ENCODE data around the gene EIF5A. TPM values are rescaled to one million over a fixed set of nuclear protein-coding genes. Genes with fewer than 3 reads are reported as not detected.
A peak's percentile ranks its signal among the peaks of the same experiment; 100 is the strongest.

EIF5A gene
- total RNA-seq, 2 experiments from 2014 or later, result 774 to 776 TPM

DNA sequence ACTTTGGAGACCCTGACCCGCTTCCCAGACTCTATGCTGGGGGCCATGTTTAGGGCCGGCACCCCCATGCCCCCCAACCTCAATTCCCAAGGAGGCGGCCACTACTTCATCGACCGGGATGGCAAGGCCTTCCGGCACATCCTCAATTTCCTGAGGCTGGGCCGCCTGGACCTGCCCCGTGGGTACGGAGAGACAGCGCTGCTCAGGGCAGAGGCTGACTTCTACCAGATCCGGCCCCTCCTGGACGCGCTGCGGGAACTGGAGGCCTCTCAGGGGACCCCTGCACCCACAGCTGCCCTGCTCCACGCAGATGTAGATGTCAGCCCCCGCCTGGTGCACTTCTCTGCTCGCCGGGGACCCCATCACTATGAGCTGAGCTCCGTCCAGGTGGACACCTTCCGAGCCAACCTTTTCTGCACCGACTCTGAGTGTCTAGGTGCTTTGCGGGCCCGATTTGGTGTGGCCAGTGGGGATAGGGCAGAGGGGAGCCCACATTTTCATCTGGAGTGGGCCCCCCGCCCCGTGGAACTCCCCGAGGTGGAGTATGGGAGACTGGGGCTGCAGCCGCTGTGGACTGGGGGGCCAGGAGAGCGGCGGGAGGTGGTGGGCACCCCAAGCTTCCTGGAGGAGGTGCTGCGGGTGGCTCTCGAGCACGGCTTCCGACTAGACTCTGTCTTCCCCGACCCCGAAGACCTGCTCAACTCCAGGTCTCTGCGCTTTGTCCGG is 45.6 kb downstream of the EIF5A start:
- Mint-ChIP-seq H3K4me1 (ENCODE audit: low read depth) (peaks cover 39% of the 10 kb centered on the region), H3K36me3 (peaks cover 19% of the 10 kb centered on the region), H3K9me3 (no peaks in the 10 kb centered on the region), H3K27ac (peak overlapping the region; percentile 65), H3K4me3 (peak overlapping the region; percentile 74), H3K27me3 (no peaks in the 10 kb centered on the region)
- ChIA-PET CTCF (interaction anchor here (0.8 to 4.0 kb wide), 4 partner anchors 9 to 231 kb away, joined by 3 to 71 read pairs (median 4); partner anchors contain the start of genes MPDU1 and TMEM102), POLR2A (interaction anchor here (1.2 kb wide), 1 partner anchor 51 kb away, joined by 3 read pairs; the partner anchor contains the start of gene TMEM256)
- DNase-seq, result no peak
- intact Hi-C loops (cut with micrococcal nuclease), result loop anchor here (1.0 to 5.0 kb wide), 3 partner anchors 73 to 129 kb away; partner anchors contain the start of genes POLR2A and SLC35G6

DNA sequence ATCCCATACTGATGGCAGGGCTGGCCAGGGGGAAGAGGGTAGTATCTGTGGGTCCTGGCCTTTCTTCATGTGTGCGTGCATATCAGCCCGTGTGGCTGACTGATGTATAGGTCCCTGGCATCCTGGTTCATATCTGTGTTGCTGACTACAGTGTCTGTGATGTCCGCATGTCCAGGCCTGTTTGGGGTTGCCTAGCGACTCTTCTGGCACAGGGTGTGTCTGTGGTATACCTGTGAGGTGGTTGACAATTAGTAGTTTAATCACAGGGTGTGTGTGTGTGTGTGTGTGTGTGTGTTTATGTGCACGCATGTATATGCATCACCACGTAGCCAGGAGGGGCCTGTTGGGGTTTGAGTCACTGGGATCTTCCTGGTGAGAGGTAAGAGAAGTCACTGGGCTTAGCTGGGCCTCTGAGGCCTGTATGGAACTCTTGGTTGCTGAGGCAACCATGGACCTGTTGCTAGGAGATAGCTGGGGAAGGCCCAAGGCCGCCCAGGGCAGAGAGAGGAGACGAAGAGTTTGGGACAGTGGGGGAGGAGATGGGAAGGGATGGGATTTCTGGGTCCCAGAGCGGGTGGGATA is 46.9 kb downstream of the EIF5A start:
- H3K9me3 Mint-ChIP-seq, result no peaks in the 10 kb centered on the region
- ChIA-PET POLR2A (interaction anchor here (1.0 to 2.1 kb wide), 3 partner anchors 18 to 83 kb away, joined by 3 to 7 read pairs (median 3); partner anchors contain the start of genes ACAP1 and TMEM256), CTCF (interaction anchor here (0.8 to 4.0 kb wide), 7 partner anchors 8 to 160 kb away, joined by 3 to 71 read pairs (median 3); partner anchors contain the start of gene TMEM102)
- no peaks in the 10 kb centered on the region for H3K27me3 Mint-ChIP-seq
- peaks cover 39% of the 10 kb centered on the region for H3K4me1 Mint-ChIP-seq (ENCODE audit: low read depth)
- DNase-seq, result peak; percentile 70
- H3K27ac Mint-ChIP-seq, result no peak overlapping the region
- H3K4me3 Mint-ChIP-seq, result no peak overlapping the region
- intact Hi-C loops (cut with micrococcal nuclease), result loop anchor here (5.0 kb wide), 2 partner anchors 103 to 128 kb away; partner anchors contain the start of genes POLR2A and SLC35G6
- peaks cover 19% of the 10 kb centered on the region for H3K36me3 Mint-ChIP-seq

DNA sequence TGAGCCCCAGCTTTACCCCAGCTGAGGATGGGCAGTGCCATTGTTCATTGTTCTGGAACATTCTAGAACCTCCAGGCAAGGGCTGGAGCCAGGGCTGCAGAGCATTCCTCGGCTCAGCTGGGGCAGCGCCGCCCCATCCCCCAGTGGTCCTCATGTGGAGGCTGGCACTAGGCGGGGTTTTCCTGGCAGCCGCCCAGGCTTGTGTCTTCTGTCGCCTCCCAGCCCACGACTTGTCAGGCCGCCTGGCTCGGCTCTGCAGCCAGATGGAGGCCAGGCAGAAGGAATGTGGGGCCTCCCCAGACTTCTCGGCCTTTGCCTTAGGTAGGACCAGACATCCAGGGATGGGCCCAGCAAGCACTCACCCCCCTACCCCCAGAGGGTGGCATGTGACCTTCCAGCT is 47.6 kb downstream of the EIF5A start, which contains the start of gene TMEM95:
TSS of gene TMEM95 (plus strand) at position 104 of the 400 bp plus-strand sequence. CDS start at position 153, 49 bp downstream.
- no peak for DNase-seq
- Mint-ChIP-seq H3K36me3 (peaks cover 14% of the 10 kb centered on the region), H3K4me1 (ENCODE audit: low read depth) (peaks cover 34% of the 10 kb centered on the region), H3K4me3 (no peak within 1 kb of the TSS), H3K27me3 (no peaks in the 10 kb centered on the region), H3K9me3 (no peaks in the 10 kb centered on the region), H3K27ac (no peak within 1 kb of the TSS)
- ChIA-PET POLR2A (interaction anchor here (0.7 to 2.1 kb wide), 4 partner anchors 18 to 206 kb away, joined by 3 to 7 read pairs (median 4); partner anchors contain the start of gene ACAP1), CTCF (interaction anchor here (0.8 to 4.0 kb wide), 29 partner anchors 10 to 333 kb away, joined by 3 to 71 read pairs (median 5); partner anchors contain the start of genes ACAP1, GPS2, NEURL4 and PLSCR3)
- intact Hi-C loops (cut with micrococcal nuclease), result no loop called here

DNA sequence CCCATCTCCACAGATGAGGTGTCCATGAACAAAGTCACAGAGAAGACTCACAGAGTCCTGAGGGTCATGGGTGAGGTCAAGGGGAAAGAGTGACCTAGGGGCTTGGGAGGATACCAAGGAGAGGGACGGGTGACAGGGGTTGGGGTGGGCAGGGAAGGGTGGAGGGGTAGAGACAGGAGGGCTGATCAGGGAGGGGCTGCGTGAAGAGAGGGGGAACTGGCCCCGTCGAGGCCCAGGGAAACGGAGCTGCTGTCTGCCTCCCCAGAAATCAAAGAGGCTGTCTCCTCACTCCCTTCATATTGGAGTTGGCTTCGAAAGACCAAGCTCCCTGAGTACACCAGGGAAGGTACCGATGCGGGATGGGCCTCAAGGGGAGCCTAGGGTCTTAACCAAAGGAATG is 48.1 kb downstream of the EIF5A start:
- no peaks in the 10 kb centered on the region for H3K9me3 Mint-ChIP-seq
- H3K4me3 Mint-ChIP-seq, result no peak overlapping the region
- H3K27me3 Mint-ChIP-seq, result no peaks in the 10 kb centered on the region
- POLR2A ChIA-PET, result interaction anchor here (0.7 to 2.1 kb wide), 5 partner anchors 18 to 331 kb away, joined by 3 to 7 read pairs (median 4); partner anchors contain the start of genes ACAP1 and TP53
- peaks cover 11% of the 10 kb centered on the region for H3K36me3 Mint-ChIP-seq
- intact Hi-C loops (cut with micrococcal nuclease), result no loop called here
- CTCF ChIA-PET, result interaction anchor here (0.6 to 4.0 kb wide), 56 partner anchors 9 to 333 kb away, joined by 3 to 71 read pairs (median 4); partner anchors contain the start of genes ACAP1, FGF11, GPS2 and MPDU1
- H3K4me1 Mint-ChIP-seq (ENCODE audit: low read depth), result peaks cover 29% of the 10 kb centered on the region
- DNase-seq, result no peak
- no peak overlapping the region for H3K27ac Mint-ChIP-seq

DNA sequence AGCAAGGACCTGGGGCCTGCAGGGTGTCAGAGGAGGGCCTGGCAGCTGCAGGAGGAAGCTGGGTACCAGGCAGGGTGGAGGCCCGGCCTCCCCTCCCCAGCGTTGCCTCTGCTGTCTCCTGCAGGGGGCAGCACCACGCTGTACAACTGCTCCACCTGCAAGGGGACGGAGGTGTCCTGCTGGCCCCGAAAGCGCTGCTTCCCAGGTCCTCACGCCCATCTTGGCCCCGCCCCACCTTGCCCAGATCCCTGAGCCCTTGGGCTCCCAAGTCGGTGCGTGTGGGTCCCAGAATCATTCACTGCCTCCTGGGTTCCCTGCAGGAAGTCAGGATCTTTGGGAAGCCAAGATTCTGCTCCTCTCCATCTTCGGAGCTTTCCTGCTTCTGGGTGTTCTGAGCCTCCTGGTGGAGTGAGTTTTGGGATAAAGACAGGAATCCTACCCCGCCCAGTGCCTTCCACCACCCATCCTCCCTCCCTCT is 48.7 kb downstream of the EIF5A start:
- Mint-ChIP-seq H3K27me3 (no peaks in the 10 kb centered on the region), H3K4me3 (no peak overlapping the region), H3K4me1 (ENCODE audit: low read depth) (peaks cover 24% of the 10 kb centered on the region), H3K9me3 (no peaks in the 10 kb centered on the region), H3K27ac (no peak overlapping the region), H3K36me3 (peaks cover 8% of the 10 kb centered on the region)
- ChIA-PET CTCF (interaction anchor here (0.6 to 4.0 kb wide), 58 partner anchors 10 to 332 kb away, joined by 3 to 71 read pairs (median 4); partner anchors contain the start of genes ACAP1, CHRNB1, FGF11 and GPS2), POLR2A (interaction anchor here (0.7 to 1.1 kb wide), 4 partner anchors 19 to 331 kb away, joined by 3 to 4 read pairs (median 4); partner anchors contain the start of gene TP53)
- peak; percentile 92 for DNase-seq
- intact Hi-C loops (cut with micrococcal nuclease), result loop anchor here (2.0 kb wide), 2 partner anchors 79 to 205 kb away; partner anchors contain the start of genes SENP3 and TMEM102

DNA sequence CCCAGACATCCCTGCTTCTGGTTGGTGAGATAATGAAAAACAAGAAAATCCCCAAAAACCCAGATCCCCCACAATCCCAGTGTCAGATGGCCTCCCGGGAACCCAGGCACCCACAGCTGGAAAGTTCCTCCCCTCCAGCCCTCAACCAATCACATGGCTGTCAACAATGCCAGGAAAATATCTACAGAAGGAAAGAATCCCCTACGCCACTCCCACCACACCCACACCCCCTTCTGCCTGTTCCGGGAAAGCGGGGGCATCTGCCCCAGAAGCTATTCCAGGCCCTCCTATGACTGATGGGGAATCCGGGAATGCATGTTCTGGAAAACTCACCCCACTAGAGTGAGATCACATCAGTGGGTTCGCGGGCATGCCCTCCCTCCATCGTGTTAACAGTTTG is 49.3 kb downstream of the EIF5A start:
- Mint-ChIP-seq H3K27ac (no peak overlapping the region), H3K9me3 (no peaks in the 10 kb centered on the region), H3K27me3 (no peaks in the 10 kb centered on the region), H3K4me1 (ENCODE audit: low read depth) (peaks cover 21% of the 10 kb centered on the region), H3K36me3 (peaks cover 5% of the 10 kb centered on the region), H3K4me3 (no peak overlapping the region)
- no peak for DNase-seq
- POLR2A ChIA-PET, result no interaction called here
- CTCF ChIA-PET, result interaction anchor here (1.0 to 4.0 kb wide), 19 partner anchors 11 to 238 kb away, joined by 3 to 71 read pairs (median 7); partner anchors contain the start of genes ACAP1, CHRNB1, FGF11 and NEURL4
- intact Hi-C loops (cut with micrococcal nuclease), result loop anchor here (2.0 kb wide), 2 partner anchors 78 to 204 kb away; partner anchors contain the start of genes SENP3 and TMEM102

DNA sequence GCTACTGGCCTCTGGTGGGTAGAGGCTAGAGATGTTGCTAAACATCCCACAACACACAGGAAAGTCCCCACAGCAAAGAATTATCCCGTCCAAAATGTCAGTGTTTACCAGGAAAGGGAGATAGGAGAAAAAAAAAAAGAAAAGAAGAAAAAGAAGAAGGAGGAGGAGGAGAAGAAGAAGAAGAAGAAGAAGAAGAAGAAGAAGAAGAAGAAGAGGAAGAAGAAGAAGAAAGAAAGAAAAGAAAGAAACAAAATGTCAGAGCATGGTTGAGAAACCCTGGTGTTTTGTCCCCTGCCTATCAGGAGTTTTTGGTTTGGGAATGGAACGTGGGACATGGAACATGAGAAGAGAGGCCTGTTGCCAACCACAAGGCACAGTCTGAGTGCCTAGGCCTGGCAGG is 50.0 kb downstream of the EIF5A start:
- Mint-ChIP-seq H3K4me3 (no peak overlapping the region), H3K36me3 (peaks cover 4% of the 10 kb centered on the region), H3K9me3 (no peaks in the 10 kb centered on the region), H3K4me1 (ENCODE audit: low read depth) (peaks cover 19% of the 10 kb centered on the region), H3K27ac (no peak overlapping the region), H3K27me3 (no peaks in the 10 kb centered on the region)
- no peak for DNase-seq
- intact Hi-C loops (cut with micrococcal nuclease), result loop anchor here (2.0 kb wide), 2 partner anchors 77 to 203 kb away; partner anchors contain the start of genes SENP3 and TMEM102
- ChIA-PET CTCF (interaction anchor here (0.7 to 3.6 kb wide), 4 partner anchors 56 to 157 kb away, joined by 3 to 19 read pairs (median 4); partner anchors contain the start of genes ELP5 and SPEM2), POLR2A (no interaction called here)

DNA sequence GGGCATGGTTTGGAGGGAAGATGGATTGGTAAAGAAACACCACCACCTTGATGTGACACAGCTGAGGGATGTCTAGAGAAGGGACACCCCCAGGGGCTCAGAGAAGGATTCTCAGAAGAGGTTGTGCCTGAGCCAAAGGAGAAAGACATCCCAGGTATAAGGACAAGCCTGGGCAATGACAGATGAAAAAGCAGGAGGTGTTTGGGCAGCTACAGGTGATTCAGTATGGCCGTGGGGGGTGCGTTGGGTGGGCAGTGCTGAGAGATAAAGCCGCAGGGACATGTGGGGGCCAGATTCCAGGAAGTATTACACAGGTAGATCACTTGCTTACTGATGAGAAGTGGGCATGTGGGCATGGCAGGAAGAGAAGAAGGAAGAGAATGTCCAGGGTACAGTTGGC is 54.5 kb downstream of the EIF5A start:
- no peaks in the 10 kb centered on the region for H3K36me3 Mint-ChIP-seq
- intact Hi-C loops (cut with micrococcal nuclease), result no loop called here
- H3K27me3 Mint-ChIP-seq, result no peaks in the 10 kb centered on the region
- no peak overlapping the region for H3K4me3 Mint-ChIP-seq
- no peak overlapping the region for H3K27ac Mint-ChIP-seq
- H3K4me1 Mint-ChIP-seq (ENCODE audit: low read depth), result no peaks in the 10 kb centered on the region
- no peak for DNase-seq
- H3K9me3 Mint-ChIP-seq, result no peaks in the 10 kb centered on the region
- ChIA-PET POLR2A (no interaction called here), CTCF (interaction anchor here (0.6 to 1.4 kb wide), 4 partner anchors 8 to 161 kb away, joined by 3 read pairs; no protein-coding TSS in a partner anchor)

Other genes with a start within 250 kb of the EIF5A start
- not detected for gene CLEC10A, start 227.4 kb upstream of the EIF5A start, total RNA-seq
- not detected for gene ASGR2, start 192.8 kb upstream of the EIF5A start, total RNA-seq
- gene ASGR1, start 128.3 kb upstream of the EIF5A start, total RNA-seq, result 1 to 10 TPM in 1 of 2 experiments, under 1 TPM in 1; 0.76 to 1.2 TPM
- gene DLG4, start 87.8 kb upstream of the EIF5A start, total RNA-seq, result 1 to 10 TPM; 7.9 to 8.4 TPM
- 100 to 1,000 TPM; 332 to 340 TPM for gene ACADVL, start 87.7 kb upstream of the EIF5A start, total RNA-seq
- gene DVL2, start 73.1 kb upstream of the EIF5A start, total RNA-seq, result 10 to 100 TPM; 44.7 to 48.2 TPM
- gene PHF23, start 68.2 kb upstream of the EIF5A start, total RNA-seq, result 10 to 100 TPM; 24.0 to 28.7 TPM
- 100 to 1,000 TPM; 188 to 199 TPM for gene GABARAP, start 65.2 kb upstream of the EIF5A start, total RNA-seq
- gene CTDNEP1, start 55.9 kb upstream of the EIF5A start, total RNA-seq, result 100 to 1,000 TPM; 155 to 164 TPM
- 10 to 100 TPM; 49.6 to 52.4 TPM for gene ELP5, start 55.4 kb upstream of the EIF5A start, total RNA-seq
- gene CLDN7, start 45.1 kb upstream of the EIF5A start, total RNA-seq, result 1 to 10 TPM; 1.5 to 1.6 TPM
- under 1 TPM; 0.15 to 0.19 TPM for gene SLC2A4, start 25.9 kb upstream of the EIF5A start, total RNA-seq
- under 1 TPM; 0.70 to 0.83 TPM for gene YBX2, start 13.0 kb upstream of the EIF5A start, total RNA-seq
- 10 to 100 TPM; 34.9 to 38.7 TPM for gene GPS2, start 7.7 kb downstream of the EIF5A start, total RNA-seq
- 10 to 100 TPM; 26.9 to 29.3 TPM for gene NEURL4, start 21.7 kb downstream of the EIF5A start, total RNA-seq
- 100 to 1,000 TPM; 391 to 405 TPM for gene ACAP1, start 28.9 kb downstream of the EIF5A start, total RNA-seq
- gene KCTD11, start 44.5 kb downstream of the EIF5A start, total RNA-seq, result 1 to 10 TPM; 2.6 to 2.8 TPM
- not detected for gene TMEM95, start 47.5 kb downstream of the EIF5A start, total RNA-seq
- 1 to 10 TPM; 3.7 to 4.4 TPM for gene TNK1, start 73.5 kb downstream of the EIF5A start, total RNA-seq
- 10 to 100 TPM; 78.2 to 87.0 TPM for gene PLSCR3, start 86.9 kb downstream of the EIF5A start, total RNA-seq
- gene TMEM256, start 96.5 kb downstream of the EIF5A start, total RNA-seq, result 10 to 100 TPM; 87.0 to 88.5 TPM
- 1 to 10 TPM; 9.0 to 9.9 TPM for gene NLGN2, start 100.2 kb downstream of the EIF5A start, total RNA-seq
- gene SPEM1, start 112.7 kb downstream of the EIF5A start, total RNA-seq, result not detected
- not detected for gene SPEM2, start 118.0 kb downstream of the EIF5A start, total RNA-seq
- not detected for gene SPEM3, start 121.2 kb downstream of the EIF5A start, total RNA-seq
- 10 to 100 TPM; 11.4 to 11.6 TPM for gene TMEM102, start 127.8 kb downstream of the EIF5A start, total RNA-seq
- 1 to 10 TPM; 1.0 to 2.1 TPM for gene FGF11, start 131.9 kb downstream of the EIF5A start, total RNA-seq
- 1 to 10 TPM; 7.7 to 8.5 TPM for gene CHRNB1, start 137.4 kb downstream of the EIF5A start, total RNA-seq
- 10 to 100 TPM; 16.5 to 16.7 TPM for gene ZBTB4, start 172.0 kb downstream of the EIF5A start, total RNA-seq
- gene SLC35G6, start 173.8 kb downstream of the EIF5A start, total RNA-seq, result not detected
- gene POLR2A, start 176.7 kb downstream of the EIF5A start, total RNA-seq, result 100 to 1,000 TPM; 180 to 187 TPM
- 10 to 100 TPM; 19.7 to 22.4 TPM for gene TNFSF12, start 241.4 kb downstream of the EIF5A start, total RNA-seq